ENCODE results near the gene CSF2RB.

CSF2RB gene

GRCh38 chr22:36925388-36926290 is 12.2 kb downstream of the CSF2RB start:
- no peak overlapping the region for H3K4me3 ChIP-seq (replicated peaks; ENCODE audit: low read depth, low read length)
- peak; percentile 14 for DNase-seq (ENCODE audit: low read depth)
- TF ChIP-seq CTCF (IDR thresholded peaks at IDR 0.05; ENCODE audit: low read length, missing control alignments) = no peak

GRCh38 chr22:36926309-36926708 is 12.9 kb downstream of the CSF2RB start:
- H3K4me3 ChIP-seq (replicated peaks; ENCODE audit: low read depth, low read length) = no peak overlapping the region
- DNase-seq (ENCODE audit: low read depth) = no peak
- no peak for TF ChIP-seq CTCF (IDR thresholded peaks at IDR 0.05; ENCODE audit: low read length, missing control alignments)

- no peak for DNase-seq (ENCODE audit: low read depth)
- TF ChIP-seq CTCF (IDR thresholded peaks at IDR 0.05; ENCODE audit: low read length, missing control alignments) = no peak
- no peak overlapping the region for H3K4me3 ChIP-seq (replicated peaks; ENCODE audit: low read depth, low read length)
Measured at GRCh38 chr22:36926721-36927435, 13.4 kb downstream of the CSF2RB start.

GRCh38 chr22:36927671-36928070 is 14.2 kb downstream of the CSF2RB start:
- TF ChIP-seq CTCF (IDR thresholded peaks at IDR 0.05; ENCODE audit: low read length, missing control alignments) = no peak
- no peak for DNase-seq (ENCODE audit: low read depth)
- H3K4me3 ChIP-seq (replicated peaks; ENCODE audit: low read depth, low read length) = no peak overlapping the region

GRCh38 chr22:36928196-36928595 is 14.8 kb downstream of the CSF2RB start:
- DNase-seq (ENCODE audit: low read depth) = no peak
- no peak overlapping the region for H3K4me3 ChIP-seq (replicated peaks; ENCODE audit: low read depth, low read length)
- no peak for TF ChIP-seq CTCF (IDR thresholded peaks at IDR 0.05; ENCODE audit: low read length, missing control alignments)

GRCh38 chr22:36928786-36929535 is 15.5 kb downstream of the CSF2RB start:
- no peak overlapping the region for H3K4me3 ChIP-seq (replicated peaks; ENCODE audit: low read depth, low read length)
- TF ChIP-seq CTCF (IDR thresholded peaks at IDR 0.05; ENCODE audit: low read length, missing control alignments) = no peak
- DNase-seq (ENCODE audit: low read depth) = no peak

All from fibroblast of pulmonary artery (primary cell).